ENCODE data around the gene RBMS2.
"Not testable (repeated sequence)": the region's sequence is repeated elsewhere in the genome, so short reads cannot be mapped to it uniquely, and the experiment has no call there.

The RBMS2 gene

GRCh38 chr12:56521590-56522371 is at the start of gene RBMS2:
Gene RBMS2, plus strand, starts transcription at chr12:56521820. Its CDS starts 204 bp downstream, at chr12:56522024.
- DNase-seq = peak; percentile 7

- DNase-seq = no peak
Measured at GRCh38 chr12:56474389-56474788, 47.2 kb upstream of the RBMS2 start.

GRCh38 chr12:56476143-56476542 is 45.5 kb upstream of the RBMS2 start:
- DNase-seq = no peak

GRCh38 chr12:56476972-56477432 is 44.6 kb upstream of the RBMS2 start:
- DNase-seq = no peak

GRCh38 chr12:56477521-56478225 is 43.9 kb upstream of the RBMS2 start:
- DNase-seq = no peak

- DNase-seq = no peak
Measured at GRCh38 chr12:56479625-56480024, 42.0 kb upstream of the RBMS2 start.

- DNase-seq = no peak
Measured at GRCh38 chr12:56484566-56484965, 37.1 kb upstream of the RBMS2 start.

GRCh38 chr12:56486694-56487093 is 34.9 kb upstream of the RBMS2 start:
- no peak for DNase-seq

- DNase-seq = peak; percentile 22
Measured at GRCh38 chr12:56487448-56488040, 34.1 kb upstream of the RBMS2 start.

GRCh38 chr12:56488041-56488955 is 33.3 kb upstream of the RBMS2 start, which contains the start of gene GLS2:
Gene GLS2, minus strand, starts transcription at chr12:56488161. Its CDS starts 43 bp downstream, at chr12:56488118.
- DNase-seq = peak; percentile 67

GRCh38 chr12:56490360-56490759 is 31.3 kb upstream of the RBMS2 start:
- DNase-seq = no peak

GRCh38 chr12:56493409-56494105 is 28.1 kb upstream of the RBMS2 start:
- not testable (repeated sequence) for DNase-seq

- DNase-seq = not testable (repeated sequence)
Measured at GRCh38 chr12:56494106-56494415, 27.6 kb upstream of the RBMS2 start.

- DNase-seq = not testable (repeated sequence)
Measured at GRCh38 chr12:56494481-56494880, 27.1 kb upstream of the RBMS2 start.

- peak; percentile 68 for DNase-seq
Measured at GRCh38 chr12:56496704-56497103, 24.9 kb upstream of the RBMS2 start.

GRCh38 chr12:56498126-56498902 is 23.3 kb upstream of the RBMS2 start:
- DNase-seq = not testable (repeated sequence)

GRCh38 chr12:56499452-56499851 is 22.2 kb upstream of the RBMS2 start:
- DNase-seq = not testable (repeated sequence)

GRCh38 chr12:56499879-56500278 is 21.7 kb upstream of the RBMS2 start:
- DNase-seq = not testable (repeated sequence)

GRCh38 chr12:56510786-56511185 is 10.8 kb upstream of the RBMS2 start:
- no peak for DNase-seq

- not testable (repeated sequence) for DNase-seq
Measured at GRCh38 chr12:56514014-56514318, 7.7 kb upstream of the RBMS2 start.

- DNase-seq = no peak
Measured at GRCh38 chr12:56517854-56518253, 3.8 kb upstream of the RBMS2 start.
